Smooth muscle cell (in vitro differentiated cells): ENCODE data around the gene GFAP. TPM values are rescaled to one million over a fixed set of nuclear protein-coding genes. Genes with fewer than 3 reads are reported as not detected.
A peak's percentile ranks its signal among the peaks of the same experiment; 100 is the strongest.

Experiments
- DNase-seq: peaks from one replicate; lab custom pipeline; 2025; ENCODE audit not compliant: unreplicated experiment; lab: John Stamatoyannopoulos, UW
- H2AFZ ChIP-seq: fragments of 200-600 bp; sonication (generic); 2 replicates; pipeline ENCODE4 v1.6.0; 2016; ENCODE audit warnings: antibody characterized with exemption, low read depth, mild to moderate bottlenecking
- H3F3A ChIP-seq: fragments of 200-600 bp; sonication (generic); 2 replicates; pipeline ENCODE4 v1.6.0; 2017; ENCODE audit warnings: antibody characterized with exemption, low read depth
- H3K27ac ChIP-seq: fragments of 200-600 bp; sonication (generic); 2 replicates; pipeline ENCODE4 v1.5.1; 2016; ENCODE audit warnings: low read depth, mild to moderate bottlenecking
- H3K27me3 ChIP-seq: fragments of 200-600 bp; sonication (generic); 2 replicates; pipeline ENCODE4 v1.6.1; 2016; ENCODE audit warnings: low read depth, mild to moderate bottlenecking
- H3K36me3 ChIP-seq: fragments of 200-600 bp; sonication (generic); 2 replicates; pipeline ENCODE4 v1.5.1; 2016; ENCODE audit warnings: low read depth
- H3K4me1 ChIP-seq: fragments of 200-600 bp; sonication (generic); 2 replicates; pipeline ENCODE4 v1.5.1; 2016; ENCODE audit warnings: low read depth
- H3K4me2 ChIP-seq: fragments of 200-600 bp; sonication (generic); 2 replicates; pipeline ENCODE4 v1.6.0; 2016; ENCODE audit warnings: mild to moderate bottlenecking
- H3K4me3 ChIP-seq: fragments of 200-600 bp; sonication (generic); 2 replicates; pipeline ENCODE4 v1.5.1; 2016; ENCODE audit warnings: mild to moderate bottlenecking
- H3K79me2 ChIP-seq: fragments of 200-600 bp; sonication (generic); 2 replicates; pipeline ENCODE4 v1.6.0; 2016; ENCODE audit warnings: low read depth, mild to moderate bottlenecking
- H3K9ac ChIP-seq: fragments of 200-600 bp; sonication (generic); 2 replicates; pipeline ENCODE4 v1.6.0; 2016; ENCODE audit warnings: low read depth
- H3K9me3 ChIP-seq: fragments of 200-600 bp; sonication (generic); replicated peaks from 2 replicates; pipeline ENCODE4 v1.5.1; 2016; ENCODE audit warnings: low read depth
- H4K20me1 ChIP-seq: fragments of 200-600 bp; sonication (generic); 2 replicates; pipeline ENCODE4 v1.6.0; 2016; ENCODE audit warnings: low read depth
- WGBS: methylation state at CpG from one replicate; pipeline ENCODE4 v1.1.7; 2016; ENCODE audit warnings: low lambda C conversion rate; 5-methylcytosine and 5-hydroxymethylcytosine counted together
- polyA plus RNA-seq: library from polyadenylated mRNA; unstranded; fragments of >200 nt; fragmentation: Nextera tagmentation; extraction: Ambion mirVana; gene quantifications from 2 replicates; pipeline ENCODE4 v1.2.1, GENCODE V29; 2016
- total RNA-seq: library from RNA; depleted of rRNA; stranded (reverse); fragments of >200 nt; gene quantifications from 2 replicates; pipeline ENCODE4 v1.2.3, GENCODE V29; 2014
- TF ChIP-seq, protein P1 (sequence below): fragments of 200-600 bp; sonication (generic); IDR thresholded peaks from 2 replicates; pipeline ENCODE4 v1.5.1; 2017; ENCODE audit warnings: borderline replicate concordance, mild to moderate bottlenecking, antibody characterized with exemption; ENCODE audit not compliant: insufficient read depth, poor library complexity, severe bottlenecking

Gene GFAP
- total and polyA plus RNA-seq, 2 experiments from 2014 or later, result 0.04 to 0.64 TPM

DNA sequence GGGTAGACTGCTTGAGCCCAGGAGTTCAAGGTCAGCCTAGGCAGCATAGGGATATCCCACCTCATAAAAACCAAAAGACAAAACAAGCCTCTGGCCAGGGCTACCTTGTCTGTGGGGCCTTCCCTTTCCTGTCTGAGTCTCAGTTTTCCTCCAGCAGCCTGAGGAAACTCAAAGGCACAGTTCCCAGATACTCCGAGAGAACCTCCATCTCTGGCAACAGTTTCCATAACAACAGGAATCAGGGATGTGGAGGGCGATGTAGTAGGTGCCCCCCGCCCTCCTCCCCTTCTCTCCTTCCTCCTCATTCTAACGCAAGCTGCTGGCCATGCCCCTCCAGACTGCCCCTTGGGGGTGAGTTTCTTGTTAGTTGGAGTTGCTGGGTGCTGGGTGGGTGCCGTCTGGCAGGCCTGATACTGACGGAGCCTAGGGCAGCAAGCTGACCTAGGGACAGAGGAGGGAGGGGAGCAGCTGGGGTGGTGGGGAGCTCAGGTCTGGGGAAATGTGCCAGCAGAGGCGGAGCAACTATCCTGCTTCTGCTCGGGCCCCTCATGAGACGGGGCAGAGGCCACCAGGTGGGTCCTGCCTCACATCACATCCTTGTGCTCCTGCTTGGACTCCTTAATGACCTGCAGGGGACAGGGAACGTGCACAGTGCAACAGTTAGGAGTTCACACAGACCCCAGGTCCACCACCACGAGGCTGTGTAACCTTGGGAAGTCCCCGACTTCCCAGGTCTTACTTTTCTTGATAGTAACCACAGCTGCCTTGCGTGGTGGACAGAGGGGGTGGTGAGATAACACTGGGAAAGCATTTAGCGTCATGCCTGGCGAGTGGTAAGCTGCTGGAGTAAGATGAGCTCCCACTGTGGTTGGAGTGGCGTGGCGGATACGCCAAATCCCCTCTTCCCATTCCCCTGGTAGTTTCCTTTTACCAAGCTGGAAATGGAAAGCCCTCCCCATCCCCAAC lies 8.3 kb downstream of the GFAP start:
- Histone ChIP-seq H4K20me1 (no peaks in the 10 kb centered on the region), H3K9me3 (no peaks in the 10 kb centered on the region), H3K4me1 (no peaks in the 10 kb centered on the region), H3K27ac (peak overlapping the region; percentile 64), H3K79me2 (no peaks in the 10 kb centered on the region), H3K36me3 (no peaks in the 10 kb centered on the region), H3K9ac (peak overlapping the region; percentile 3), H3K4me2 (peak overlapping the region; percentile 66), H3K27me3 (peaks cover 4% of the 10 kb centered on the region), H3K4me3 (no peak overlapping the region), H3F3A (peaks cover 11% of the 10 kb centered on the region), H2AFZ (no peak overlapping the region)
- 62% methylated on average over 18 of the region's 18 CpGs for WGBS
- TF ChIP-seq, protein P1, sequence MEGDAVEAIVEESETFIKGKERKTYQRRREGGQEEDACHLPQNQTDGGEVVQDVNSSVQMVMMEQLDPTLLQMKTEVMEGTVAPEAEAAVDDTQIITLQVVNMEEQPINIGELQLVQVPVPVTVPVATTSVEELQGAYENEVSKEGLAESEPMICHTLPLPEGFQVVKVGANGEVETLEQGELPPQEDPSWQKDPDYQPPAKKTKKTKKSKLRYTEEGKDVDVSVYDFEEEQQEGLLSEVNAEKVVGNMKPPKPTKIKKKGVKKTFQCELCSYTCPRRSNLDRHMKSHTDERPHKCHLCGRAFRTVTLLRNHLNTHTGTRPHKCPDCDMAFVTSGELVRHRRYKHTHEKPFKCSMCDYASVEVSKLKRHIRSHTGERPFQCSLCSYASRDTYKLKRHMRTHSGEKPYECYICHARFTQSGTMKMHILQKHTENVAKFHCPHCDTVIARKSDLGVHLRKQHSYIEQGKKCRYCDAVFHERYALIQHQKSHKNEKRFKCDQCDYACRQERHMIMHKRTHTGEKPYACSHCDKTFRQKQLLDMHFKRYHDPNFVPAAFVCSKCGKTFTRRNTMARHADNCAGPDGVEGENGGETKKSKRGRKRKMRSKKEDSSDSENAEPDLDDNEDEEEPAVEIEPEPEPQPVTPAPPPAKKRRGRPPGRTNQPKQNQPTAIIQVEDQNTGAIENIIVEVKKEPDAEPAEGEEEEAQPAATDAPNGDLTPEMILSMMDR, result no peak
- DNase-seq, result no peak

DNA sequence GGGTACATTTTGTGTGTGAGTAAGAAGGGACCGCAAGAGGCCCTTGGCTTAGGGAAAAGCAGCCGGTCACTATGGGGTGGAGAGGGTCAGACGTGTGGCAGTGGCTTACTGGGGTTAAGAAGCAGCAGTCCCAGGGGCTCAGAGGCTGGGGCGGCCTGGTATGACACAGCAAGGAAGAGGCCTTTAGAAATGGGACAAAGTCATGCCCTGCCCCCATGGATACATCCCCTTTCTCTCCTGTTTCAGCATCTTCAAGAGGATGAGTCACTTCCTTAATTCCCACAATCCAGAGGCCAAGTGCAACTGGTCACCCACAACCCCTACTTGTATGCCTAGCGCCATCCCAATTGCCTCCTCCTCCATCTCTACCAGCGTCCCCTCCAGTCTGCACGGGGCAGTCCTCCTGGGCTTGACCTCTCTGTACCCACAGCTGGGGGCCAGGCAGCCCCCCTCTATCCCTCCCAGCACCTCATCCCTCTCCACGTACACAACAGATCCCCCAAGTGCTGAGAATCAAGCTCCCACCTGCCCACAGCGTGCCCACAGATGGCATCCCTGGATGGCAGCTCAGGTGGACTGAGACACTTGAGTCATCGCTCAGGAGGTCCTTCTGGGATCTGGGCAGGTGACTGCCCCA lies 9.2 kb downstream of the GFAP start:
- peak overlapping the region; percentile 77 for H3K27ac ChIP-seq
- WGBS, result 45% methylated on average over 10 of the region's 10 CpGs
- H3K36me3 ChIP-seq, result no peaks in the 10 kb centered on the region
- H2AFZ ChIP-seq, result no peak overlapping the region
- H3K79me2 ChIP-seq, result no peaks in the 10 kb centered on the region
- peaks cover 11% of the 10 kb centered on the region for H3F3A ChIP-seq
- TF ChIP-seq, protein P1, result no peak
- H3K4me1 ChIP-seq, result no peaks in the 10 kb centered on the region
- no peak overlapping the region for H3K4me3 ChIP-seq
- H3K9ac ChIP-seq, result peak overlapping the region; percentile 51
- H3K27me3 ChIP-seq, result no peaks in the 10 kb centered on the region
- no peaks in the 10 kb centered on the region for H3K9me3 ChIP-seq
- peak overlapping the region; percentile 66 for H3K4me2 ChIP-seq
- no peak for DNase-seq
- H4K20me1 ChIP-seq, result no peaks in the 10 kb centered on the region

- Histone ChIP-seq H3K9me3 (no peaks in the 10 kb centered on the region), H3K4me3 (no peak overlapping the region), H3K36me3 (no peaks in the 10 kb centered on the region), H3K9ac (peak overlapping the region; percentile 51), H3K4me1 (no peaks in the 10 kb centered on the region), H3K27me3 (no peaks in the 10 kb centered on the region), H4K20me1 (no peaks in the 10 kb centered on the region), H3K27ac (peak overlapping the region; percentile 77), H2AFZ (no peak overlapping the region), H3F3A (peaks cover 15% of the 10 kb centered on the region), H3K79me2 (no peaks in the 10 kb centered on the region), H3K4me2 (peak overlapping the region; percentile 66)
- TF ChIP-seq, protein P1, result no peak
- DNase-seq, result no peak
- WGBS, result 84% methylated on average over 9 of the region's 9 CpGs
Observed at GRCh38 chr17:44905006-44906000, 10.0 kb downstream of the GFAP start.
